Measurements from ENCODE around the gene KRT76.

KRT76 gene

DNA sequence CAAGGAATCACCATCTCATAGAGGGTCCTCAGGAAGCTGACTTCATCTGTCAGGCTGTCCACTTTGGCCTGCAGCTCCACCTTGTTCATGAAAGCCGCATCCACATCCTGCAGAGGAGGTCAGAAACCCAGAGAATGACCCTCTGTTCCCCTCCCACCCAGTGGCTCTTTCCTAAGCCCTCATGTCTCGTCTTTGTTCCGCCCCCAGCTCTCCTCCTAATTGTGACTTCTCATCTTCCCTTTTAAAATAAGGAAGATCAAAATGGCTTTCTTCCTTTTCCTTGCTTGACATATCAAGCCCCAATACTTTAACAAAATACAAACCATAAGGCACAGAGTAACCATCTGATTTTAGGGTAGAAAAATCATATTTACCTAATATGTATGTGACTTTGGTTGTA lies 4.4 kb downstream of the KRT76 start:
- TF ChIP-seq, protein P1, sequence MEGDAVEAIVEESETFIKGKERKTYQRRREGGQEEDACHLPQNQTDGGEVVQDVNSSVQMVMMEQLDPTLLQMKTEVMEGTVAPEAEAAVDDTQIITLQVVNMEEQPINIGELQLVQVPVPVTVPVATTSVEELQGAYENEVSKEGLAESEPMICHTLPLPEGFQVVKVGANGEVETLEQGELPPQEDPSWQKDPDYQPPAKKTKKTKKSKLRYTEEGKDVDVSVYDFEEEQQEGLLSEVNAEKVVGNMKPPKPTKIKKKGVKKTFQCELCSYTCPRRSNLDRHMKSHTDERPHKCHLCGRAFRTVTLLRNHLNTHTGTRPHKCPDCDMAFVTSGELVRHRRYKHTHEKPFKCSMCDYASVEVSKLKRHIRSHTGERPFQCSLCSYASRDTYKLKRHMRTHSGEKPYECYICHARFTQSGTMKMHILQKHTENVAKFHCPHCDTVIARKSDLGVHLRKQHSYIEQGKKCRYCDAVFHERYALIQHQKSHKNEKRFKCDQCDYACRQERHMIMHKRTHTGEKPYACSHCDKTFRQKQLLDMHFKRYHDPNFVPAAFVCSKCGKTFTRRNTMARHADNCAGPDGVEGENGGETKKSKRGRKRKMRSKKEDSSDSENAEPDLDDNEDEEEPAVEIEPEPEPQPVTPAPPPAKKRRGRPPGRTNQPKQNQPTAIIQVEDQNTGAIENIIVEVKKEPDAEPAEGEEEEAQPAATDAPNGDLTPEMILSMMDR (IDR thresholded peaks at IDR 0.05; ENCODE audit: control extremely low read depth, extremely low read depth, low read depth, missing control alignments) = no peak
- DNase-seq (ENCODE audit: extremely low spot score) = no peak
- ChIA-PET POLR2A (no interaction called here), CTCF (interaction anchor here (1.1 to 1.3 kb wide), 2 partner anchors 9 to 21 kb away, joined by 3 to 5 read pairs; no protein-coding TSS in a partner anchor)

DNA sequence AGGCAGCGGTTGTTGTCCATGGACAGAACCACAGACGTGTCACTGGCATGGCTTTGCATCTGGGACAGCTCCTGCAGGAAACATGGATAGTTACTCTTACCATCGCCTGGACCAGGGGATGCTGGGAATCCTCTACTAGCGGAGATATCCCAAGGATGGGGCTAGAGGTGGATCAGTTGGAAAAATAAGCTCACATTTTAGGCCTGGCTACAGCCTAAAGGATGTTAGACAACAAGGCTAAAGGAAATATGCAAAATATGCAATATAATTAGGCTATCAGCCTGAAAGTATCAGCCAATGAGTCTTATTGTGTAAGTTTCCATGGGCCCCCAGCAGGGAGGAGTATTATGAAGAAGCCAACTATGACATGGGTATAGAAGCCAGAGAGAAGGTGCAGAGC lies 5.0 kb downstream of the KRT76 start:
- no peak for DNase-seq (ENCODE audit: extremely low spot score)
- POLR2A ChIA-PET = no interaction called here
- TF ChIP-seq, protein P1 (IDR thresholded peaks at IDR 0.05; ENCODE audit: control extremely low read depth, extremely low read depth, low read depth, missing control alignments) = no peak
- CTCF ChIA-PET = interaction anchor here (1.1 to 1.3 kb wide), 2 partner anchors 9 to 22 kb away, joined by 3 to 5 read pairs; no protein-coding TSS in a partner anchor

DNA sequence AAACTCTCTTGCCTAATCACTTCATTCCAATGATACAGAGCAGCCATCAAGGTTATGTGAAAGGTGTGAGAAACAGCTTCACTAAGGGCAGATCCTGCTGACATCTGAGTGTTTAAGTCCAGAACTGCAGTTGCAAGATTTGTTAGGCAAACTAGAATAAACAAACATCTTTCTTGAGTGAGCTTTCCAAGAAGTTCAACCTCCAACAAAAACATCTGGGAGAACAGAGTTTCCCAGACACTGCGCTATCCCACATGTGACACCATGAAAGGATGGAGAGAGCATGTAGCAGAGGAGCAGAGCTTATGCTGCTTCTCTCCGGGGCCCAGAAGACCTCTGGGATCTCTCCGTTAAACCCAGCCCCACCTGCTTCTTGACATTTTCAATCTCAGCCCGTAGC lies 5.6 kb downstream of the KRT76 start:
- DNase-seq (ENCODE audit: extremely low spot score) = no peak
- ChIA-PET POLR2A (no interaction called here), CTCF (interaction anchor here (1.1 to 1.3 kb wide), 2 partner anchors 10 to 22 kb away, joined by 3 to 5 read pairs; no protein-coding TSS in a partner anchor)
- TF ChIP-seq, protein P1 (IDR thresholded peaks at IDR 0.05; ENCODE audit: control extremely low read depth, extremely low read depth, low read depth, missing control alignments) = no peak

DNA sequence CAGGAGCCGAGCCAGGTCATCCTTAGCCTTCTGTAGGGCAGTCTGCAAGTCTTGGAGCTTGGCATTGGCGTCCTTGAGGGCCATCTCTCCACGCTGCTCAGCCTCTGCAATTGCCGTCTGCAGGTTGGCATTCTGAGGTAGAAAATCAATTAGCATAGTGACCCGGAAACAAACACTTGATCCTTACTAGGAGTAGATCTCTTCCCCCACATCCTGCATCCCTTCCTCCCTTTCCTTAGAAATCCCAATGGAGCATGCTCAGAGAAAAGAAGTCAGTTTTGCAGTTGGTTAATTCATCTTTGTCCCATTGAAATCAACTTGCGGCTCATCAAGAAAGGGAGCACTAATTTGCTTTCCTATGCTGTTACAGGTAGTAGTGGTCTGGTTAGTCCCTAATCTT lies 6.1 kb downstream of the KRT76 start:
- DNase-seq (ENCODE audit: extremely low spot score) = no peak
- CTCF ChIA-PET = no interaction called here
- TF ChIP-seq, protein P1 (IDR thresholded peaks at IDR 0.05; ENCODE audit: control extremely low read depth, extremely low read depth, low read depth, missing control alignments) = no peak
- POLR2A ChIA-PET = no interaction called here

DNA sequence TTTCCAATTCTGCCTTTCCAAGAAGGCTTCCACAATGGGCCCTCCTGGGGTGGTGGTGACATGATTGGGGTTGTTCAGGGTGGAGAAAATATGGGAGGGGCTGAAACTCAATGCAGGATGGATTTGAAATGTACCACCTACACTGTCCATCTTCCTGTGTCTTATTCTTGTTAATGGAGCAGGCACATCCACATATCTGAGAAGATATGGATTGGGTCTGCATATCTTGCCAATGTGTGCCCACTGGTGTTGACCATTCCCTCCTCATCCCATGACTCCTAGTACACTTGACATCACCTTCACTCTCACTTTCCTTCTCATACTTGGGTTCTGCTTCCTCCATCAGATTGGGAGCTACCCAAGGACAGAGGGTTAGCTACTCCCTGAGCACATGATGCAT lies 7.2 kb downstream of the KRT76 start:
- TF ChIP-seq, protein P1 (IDR thresholded peaks at IDR 0.05; ENCODE audit: control extremely low read depth, extremely low read depth, low read depth, missing control alignments) = no peak
- POLR2A ChIA-PET = no interaction called here
- DNase-seq (ENCODE audit: extremely low spot score) = no peak
- CTCF ChIA-PET = no interaction called here

DNA sequence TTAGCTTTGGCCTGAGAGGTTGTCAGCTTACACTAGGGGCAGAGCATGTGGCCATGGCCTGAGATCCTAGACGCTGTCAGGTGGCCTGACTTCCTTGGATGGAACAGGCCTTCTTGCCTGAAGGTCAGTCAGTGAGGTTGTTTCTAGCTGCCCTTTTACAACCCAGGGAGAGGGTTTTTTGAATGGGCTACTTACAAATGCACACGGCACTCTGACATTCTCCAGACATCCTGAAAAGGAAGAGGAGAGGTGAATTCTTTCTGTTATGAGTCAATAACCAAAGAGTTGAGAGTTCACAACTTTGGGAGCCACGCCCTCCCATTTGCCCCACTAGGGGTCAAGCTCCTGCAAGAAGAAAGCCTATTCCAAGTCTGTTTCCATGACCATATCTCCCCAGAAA lies 7.8 kb downstream of the KRT76 start:
- TF ChIP-seq, protein P1 (IDR thresholded peaks at IDR 0.05; ENCODE audit: control extremely low read depth, extremely low read depth, low read depth, missing control alignments) = no peak
- ChIA-PET CTCF (no interaction called here), POLR2A (no interaction called here)
- DNase-seq (ENCODE audit: extremely low spot score) = no peak
